HepG2 (cell line): ENCODE measurements around the gene DENND5A. TPM values are rescaled to one million over a fixed set of nuclear protein-coding genes. Genes with fewer than 3 reads are reported as not detected.

Source experiments
- ATAC-seq: fragments of 200-7000 bp; cut with Tn5 transposase; 3 replicates; pipeline ENCODE4 v1.9.1; 2020; ENCODE audit warnings: mild to moderate bottlenecking, moderate library complexity
- BruUV-seq: library from RNA; stranded (reverse); fragments of 400-500 nt; replicated peaks from 2 replicates; lab custom pipeline; 2021; lab: Mats Ljungman, UMichigan
- CTCF ChIA-PET: fragments of 300-600 bp; formaldehyde crosslinking; extraction: SDS; loops from one replicate; lab custom pipeline; 2021; ENCODE audit warnings: low total read pairs, inconsistent platforms, low intra/inter-chr PET ratio; lab: Yijun Ruan, JAX
- POLR2A ChIA-PET: fragments of 350-600 bp; sonication (Branson Sonifier 250); formaldehyde crosslinking; loops from one replicate; lab custom pipeline; 2020; ENCODE audit warnings: antibody characterized with exemption, inconsistent platforms; lab: Yijun Ruan, JAX
- DNase-seq: peaks from one replicate; pipeline ENCODE4 v3.0.0-alpha.2; 2015; ENCODE audit warnings: low spot score
- FAIRE-seq: peaks from 3 replicates; lab custom pipeline; 2011; peaks lifted over from hg19 to GRCh38; lab: Jason Lieb, UNC
- H2AFZ ChIP-seq: one replicate; pipeline ENCODE4 v1.6.1; 2011; ENCODE audit warnings: low read length, inconsistent platforms
- H3K27ac ChIP-seq: fragments of 300-600 bp; 3 replicates; pipeline ENCODE4 v1.8.0; 2011; ENCODE audit warnings: mixed run types, mild to moderate bottlenecking, mixed read lengths, low read length, inconsistent platforms; ENCODE audit not compliant: insufficient read depth; ENCODE audit errors: extremely low read length
- H3K27me3 ChIP-seq, 2 experiments: fragments of 200-600 bp in 1 of 2; 2 replicates in 1 of 2; 3 replicates in 1 of 2; pipeline versions ENCODE4 v1.6.0 to v1.8.0; 2011; ENCODE audit warnings: low read length in 2 of 2, mild to moderate bottlenecking in 2 of 2, moderate library complexity in 2 of 2, inconsistent platforms in 1 of 2; ENCODE audit not compliant: insufficient read depth in 2 of 2, control insufficient read depth in 1 of 2
- H3K36me3 ChIP-seq, 2 experiments: fragments of 200-600 bp in 1 of 2; replicated peaks in 1 of 2; 2 replicates in 1 of 2; 3 replicates in 1 of 2; pipeline versions ENCODE4 v1.5.1 to v1.8.0; 2011; ENCODE audit warnings: low read length in 2 of 2, inconsistent platforms in 1 of 2; ENCODE audit not compliant: insufficient read depth in 2 of 2, control insufficient read depth in 1 of 2
- H3K4me1 ChIP-seq: 2 replicates; pipeline ENCODE4 v1.5.1; 2012; ENCODE audit warnings: low read length, inconsistent platforms; ENCODE audit not compliant: insufficient read depth
- H3K4me2 ChIP-seq: 2 replicates; pipeline ENCODE4 v1.6.0; 2011; ENCODE audit warnings: low read depth, low read length, inconsistent platforms
- H3K4me3 ChIP-seq, 3 experiments: fragments of 200-600 bp in 1 of 3; sonication (generic), shearing (Covaris generic) in 1 of 3; replicated peaks in 1 of 3; 2 replicates each; pipeline ENCODE4 v1.5.1; 2011 to 2016; ENCODE audit warnings: low read length in 3 of 3, inconsistent platforms in 2 of 3, low read depth in 2 of 3, mild to moderate bottlenecking in 2 of 3, control low read depth in 1 of 3, mixed read lengths in 1 of 3; ENCODE audit not compliant: insufficient read depth in 1 of 3
- H3K79me2 ChIP-seq: one replicate; pipeline ENCODE4 v1.6.1; 2011; ENCODE audit warnings: low read length, inconsistent platforms; ENCODE audit not compliant: insufficient read depth
- H3K9ac ChIP-seq: 2 replicates; pipeline ENCODE4 v1.6.0; 2011; ENCODE audit warnings: mild to moderate bottlenecking, low read depth, low read length, inconsistent platforms; ENCODE audit not compliant: insufficient read depth
- H3K9me3 ChIP-seq: 2 replicates; pipeline ENCODE4 v1.5.1; 2012; ENCODE audit warnings: mild to moderate bottlenecking, low read length
- H4K20me1 ChIP-seq: 2 replicates; pipeline ENCODE4 v1.6.0; 2011; ENCODE audit warnings: inconsistent platforms, mild to moderate bottlenecking, low read length, moderate library complexity; ENCODE audit not compliant: insufficient read depth
- BRD4 ChIP-seq: sonication (generic); formaldehyde crosslinking; IDR thresholded peaks from 2 replicates; pipeline ENCODE4 v1.4.0; 2020; ENCODE audit warnings: missing genetic modification reagents
- FOXC1 ChIP-seq: sonication (generic); formaldehyde crosslinking; IDR thresholded peaks from 2 replicates; pipeline ENCODE4 v1.8.0; 2022; ENCODE audit warnings: mild to moderate bottlenecking, missing genetic modification reagents, borderline replicate concordance
- HNRNPLL ChIP-seq: fragments of 200-400 bp; formaldehyde crosslinking; IDR thresholded peaks from 2 replicates; pipeline ENCODE4 v1.6.1; 2017; ENCODE audit warnings: mild to moderate bottlenecking, low read depth, low read length; ENCODE audit not compliant: poor library complexity, severe bottlenecking
- HOXA5 ChIP-seq: sonication (generic); formaldehyde crosslinking; IDR thresholded peaks from 2 replicates; pipeline ENCODE4 v1.4.0; 2020; ENCODE audit warnings: missing genetic modification reagents
- ISL2 ChIP-seq: sonication (generic); formaldehyde crosslinking; IDR thresholded peaks from 2 replicates; pipeline ENCODE4 v1.5.0; 2020; ENCODE audit warnings: missing genetic modification reagents
- KLF11 ChIP-seq: IDR thresholded peaks from 2 replicates; pipeline ENCODE4 v1.6.1; 2016; ENCODE audit warnings: missing compliant biosample characterization
- MTF2 ChIP-seq: sonication (generic); formaldehyde crosslinking; IDR thresholded peaks from 2 replicates; pipeline ENCODE4 v1.5.0; 2020; ENCODE audit warnings: missing genetic modification reagents, borderline replicate concordance
- NR3C1 ChIP-seq: sonication (generic); formaldehyde crosslinking; IDR thresholded peaks from 2 replicates; pipeline ENCODE4 v1.4.0; 2020; ENCODE audit warnings: missing genetic modification reagents
- SAFB2 ChIP-seq: sonication (generic); formaldehyde crosslinking; IDR thresholded peaks from 2 replicates; pipeline ENCODE4 v1.5.1; 2020; ENCODE audit warnings: missing genetic modification reagents, low read depth, mild to moderate bottlenecking, borderline replicate concordance
- SOX6 ChIP-seq, 2 experiments: fragments of 450-650 bp in 1 of 2; sonication (generic) in 1 of 2; formaldehyde crosslinking in 1 of 2; IDR thresholded peaks; 2 replicates each; pipeline versions ENCODE4 v1.4.0 to v1.6.1; 2017 to 2020; ENCODE audit warnings: antibody characterized with exemption in 1 of 2, mild to moderate bottlenecking in 1 of 2, missing genetic modification reagents in 1 of 2
- TEAD2 ChIP-seq: sonication (generic); formaldehyde crosslinking; IDR thresholded peaks from 2 replicates; pipeline ENCODE4 v1.9.0; 2021; ENCODE audit warnings: missing genetic modification reagents
- ZNF331 ChIP-seq: sonication (generic); formaldehyde crosslinking; IDR thresholded peaks from 2 replicates; pipeline ENCODE4 v1.4.0; 2020; ENCODE audit warnings: missing genetic modification reagents
- ZNF781 ChIP-seq: sonication (generic); formaldehyde crosslinking; IDR thresholded peaks from 2 replicates; pipeline ENCODE4 v1.5.1; 2020; ENCODE audit warnings: borderline replicate concordance, mild to moderate bottlenecking, missing genetic modification reagents; ENCODE audit errors: not compliant biosample characterization
- whole genome bisulfite sequencing: methylation state at CpG from one replicate; pipeline ENCODE4 v1.1.6; 2017; ENCODE audit warnings: low lambda C conversion rate; 5-methylcytosine and 5-hydroxymethylcytosine counted together
- in situ Hi-C: cut with HindIII; loops from 2 replicates; pipeline ENCODE4 v1.10.0; 2017; ENCODE audit warnings: low pct_unique_long_range_greater_than_20kb; ENCODE audit not compliant: extremely low pct_ligation_motif_present
- intact Hi-C: fragments of 100-400 bp; cut with micrococcal nuclease; formaldehyde crosslinking; loops from one replicate; pipeline ENCODE4 v1.10.0; 2022; ENCODE audit not compliant: unreplicated experiment
- polyA plus RNA-seq, 8 experiments: library from polyadenylated mRNA; depleted of rRNA in 3 of 8; stranded (reverse) in 7 of 8; unstranded in 1 of 8; fragments of >200 nt; fragmentation: Illumina TruSeq in 4 of 8; extraction: Trizol in 4 of 8; gene quantifications; 2 replicates each; pipeline versions ENCODE4 v1.2.1 to v1.2.3, GENCODE V29; 2011 to 2016; ENCODE audit warnings: low read depth in 4 of 8, missing spikeins in 1 of 8, mixed read lengths in 1 of 8; ENCODE audit not compliant: insufficient read depth in 1 of 8
- total RNA-seq, 5 experiments: library from RNA; depleted of rRNA; stranded (reverse); fragments of >200 nt; fragmentation: Illumina TruSeq; extraction: Trizol; gene quantifications; 2 replicates each; pipeline ENCODE4 v1.2.3, GENCODE V29; 2016; ENCODE audit warnings: low read depth in 1 of 5
- TF ChIP-seq, protein P1 (sequence below): sonication (generic); formaldehyde crosslinking; IDR thresholded peaks from 2 replicates; pipeline ENCODE4 v1.5.0; 2020; ENCODE audit warnings: mild to moderate bottlenecking, missing genetic modification reagents, borderline replicate concordance
- TF ChIP-seq, protein P2 (sequence below): sonication (generic); formaldehyde crosslinking; IDR thresholded peaks from 2 replicates; pipeline ENCODE4 v1.5.0; 2020; ENCODE audit warnings: mild to moderate bottlenecking, missing genetic modification reagents

Gene DENND5A
- total and polyA plus RNA-seq, 2 of the 13 experiments (the other 11 are each of a cell fraction or from before 2014, with no cell fraction given) = 63.3 to 145 TPM

DNA sequence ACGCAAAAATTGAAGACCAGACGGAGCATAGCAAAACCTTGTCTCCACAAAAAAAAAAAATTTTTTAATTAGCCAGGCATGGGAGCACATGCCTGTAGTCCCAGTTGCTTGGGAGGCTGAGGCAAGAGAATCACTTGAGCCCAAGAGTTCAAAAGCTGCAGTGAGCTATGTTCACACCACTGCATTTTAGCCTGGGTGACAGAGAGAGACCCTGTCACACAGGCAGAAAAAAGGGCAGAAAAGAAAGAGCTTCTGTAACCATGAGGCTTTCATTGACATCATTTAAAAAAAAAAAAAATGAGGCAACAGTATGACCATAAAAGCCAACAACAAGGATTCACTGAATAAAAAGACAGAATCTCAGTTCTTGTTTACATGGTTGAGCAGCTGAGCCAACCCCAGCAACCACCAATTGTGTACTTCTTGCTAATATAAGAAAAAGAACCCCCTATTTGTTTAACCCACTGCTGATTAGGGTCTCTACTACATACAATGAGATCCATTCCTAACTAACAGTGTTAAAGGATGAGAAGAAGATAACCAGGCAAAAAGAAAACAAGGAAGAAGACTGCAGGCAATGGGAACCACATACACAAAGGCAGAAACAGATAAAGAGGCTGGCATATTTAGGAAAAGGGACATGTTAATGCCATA is 87.6 kb downstream of the DENND5A start:
- DNase-seq (no peak), ATAC-seq (no peak), FAIRE-seq (no peak)
- H3K9me3 ChIP-seq = no peaks in the 10 kb centered on the region
- H3K4me3 ChIP-seq = no peak overlapping the region
- H4K20me1 ChIP-seq = no peaks in the 10 kb centered on the region
- CTCF ChIA-PET = no interaction called here
- H3K4me1 ChIP-seq = no peaks in the 10 kb centered on the region
- peaks cover 17 to 49% of the 10 kb centered on the region in 2 experiments for H3K36me3 ChIP-seq
- 94% methylated on average over 2 of the region's 2 CpGs for whole genome bisulfite sequencing
- H3K4me2 ChIP-seq = no peak overlapping the region
- POLR2A ChIA-PET = no interaction called here
- no peaks in the 10 kb centered on the region for H3K79me2 ChIP-seq
- no peak overlapping the region for H2AFZ ChIP-seq
- intact Hi-C loops (loop anchor here (10.0 kb wide), 1 partner anchor 337 kb away; no protein-coding TSS in a partner anchor), in situ Hi-C loops (no loop called here)
- BruUV-seq = no TSS peak
- no peaks in the 10 kb centered on the region for H3K27me3 ChIP-seq
- no peak overlapping the region for H3K9ac ChIP-seq
- no peak overlapping the region for H3K27ac ChIP-seq
- TF ChIP-seq HNRNPLL (no peak), TEAD2 (CRISPR knock-in tag) (no peak), BRD4 (CRISPR knock-in tag) (no peak), SOX6 (IDR thresholded peaks at IDR 0.05) (no peak), SOX6 (CRISPR knock-in tag; IDR thresholded peaks at IDR 0.05) (no peak), HOXA5 (CRISPR knock-in tag) (no peak), SAFB2 (CRISPR knock-in tag) (no peak), ZNF781 (CRISPR knock-in tag) (no peak), NR3C1 (CRISPR knock-in tag) (no peak), FOXC1 (no peak), ISL2 (CRISPR knock-in tag) (no peak), KLF11 (CRISPR knock-in tag) (no peak), MTF2 (CRISPR knock-in tag) (no peak), ZNF331 (no peak)
- TF ChIP-seq, protein P1, sequence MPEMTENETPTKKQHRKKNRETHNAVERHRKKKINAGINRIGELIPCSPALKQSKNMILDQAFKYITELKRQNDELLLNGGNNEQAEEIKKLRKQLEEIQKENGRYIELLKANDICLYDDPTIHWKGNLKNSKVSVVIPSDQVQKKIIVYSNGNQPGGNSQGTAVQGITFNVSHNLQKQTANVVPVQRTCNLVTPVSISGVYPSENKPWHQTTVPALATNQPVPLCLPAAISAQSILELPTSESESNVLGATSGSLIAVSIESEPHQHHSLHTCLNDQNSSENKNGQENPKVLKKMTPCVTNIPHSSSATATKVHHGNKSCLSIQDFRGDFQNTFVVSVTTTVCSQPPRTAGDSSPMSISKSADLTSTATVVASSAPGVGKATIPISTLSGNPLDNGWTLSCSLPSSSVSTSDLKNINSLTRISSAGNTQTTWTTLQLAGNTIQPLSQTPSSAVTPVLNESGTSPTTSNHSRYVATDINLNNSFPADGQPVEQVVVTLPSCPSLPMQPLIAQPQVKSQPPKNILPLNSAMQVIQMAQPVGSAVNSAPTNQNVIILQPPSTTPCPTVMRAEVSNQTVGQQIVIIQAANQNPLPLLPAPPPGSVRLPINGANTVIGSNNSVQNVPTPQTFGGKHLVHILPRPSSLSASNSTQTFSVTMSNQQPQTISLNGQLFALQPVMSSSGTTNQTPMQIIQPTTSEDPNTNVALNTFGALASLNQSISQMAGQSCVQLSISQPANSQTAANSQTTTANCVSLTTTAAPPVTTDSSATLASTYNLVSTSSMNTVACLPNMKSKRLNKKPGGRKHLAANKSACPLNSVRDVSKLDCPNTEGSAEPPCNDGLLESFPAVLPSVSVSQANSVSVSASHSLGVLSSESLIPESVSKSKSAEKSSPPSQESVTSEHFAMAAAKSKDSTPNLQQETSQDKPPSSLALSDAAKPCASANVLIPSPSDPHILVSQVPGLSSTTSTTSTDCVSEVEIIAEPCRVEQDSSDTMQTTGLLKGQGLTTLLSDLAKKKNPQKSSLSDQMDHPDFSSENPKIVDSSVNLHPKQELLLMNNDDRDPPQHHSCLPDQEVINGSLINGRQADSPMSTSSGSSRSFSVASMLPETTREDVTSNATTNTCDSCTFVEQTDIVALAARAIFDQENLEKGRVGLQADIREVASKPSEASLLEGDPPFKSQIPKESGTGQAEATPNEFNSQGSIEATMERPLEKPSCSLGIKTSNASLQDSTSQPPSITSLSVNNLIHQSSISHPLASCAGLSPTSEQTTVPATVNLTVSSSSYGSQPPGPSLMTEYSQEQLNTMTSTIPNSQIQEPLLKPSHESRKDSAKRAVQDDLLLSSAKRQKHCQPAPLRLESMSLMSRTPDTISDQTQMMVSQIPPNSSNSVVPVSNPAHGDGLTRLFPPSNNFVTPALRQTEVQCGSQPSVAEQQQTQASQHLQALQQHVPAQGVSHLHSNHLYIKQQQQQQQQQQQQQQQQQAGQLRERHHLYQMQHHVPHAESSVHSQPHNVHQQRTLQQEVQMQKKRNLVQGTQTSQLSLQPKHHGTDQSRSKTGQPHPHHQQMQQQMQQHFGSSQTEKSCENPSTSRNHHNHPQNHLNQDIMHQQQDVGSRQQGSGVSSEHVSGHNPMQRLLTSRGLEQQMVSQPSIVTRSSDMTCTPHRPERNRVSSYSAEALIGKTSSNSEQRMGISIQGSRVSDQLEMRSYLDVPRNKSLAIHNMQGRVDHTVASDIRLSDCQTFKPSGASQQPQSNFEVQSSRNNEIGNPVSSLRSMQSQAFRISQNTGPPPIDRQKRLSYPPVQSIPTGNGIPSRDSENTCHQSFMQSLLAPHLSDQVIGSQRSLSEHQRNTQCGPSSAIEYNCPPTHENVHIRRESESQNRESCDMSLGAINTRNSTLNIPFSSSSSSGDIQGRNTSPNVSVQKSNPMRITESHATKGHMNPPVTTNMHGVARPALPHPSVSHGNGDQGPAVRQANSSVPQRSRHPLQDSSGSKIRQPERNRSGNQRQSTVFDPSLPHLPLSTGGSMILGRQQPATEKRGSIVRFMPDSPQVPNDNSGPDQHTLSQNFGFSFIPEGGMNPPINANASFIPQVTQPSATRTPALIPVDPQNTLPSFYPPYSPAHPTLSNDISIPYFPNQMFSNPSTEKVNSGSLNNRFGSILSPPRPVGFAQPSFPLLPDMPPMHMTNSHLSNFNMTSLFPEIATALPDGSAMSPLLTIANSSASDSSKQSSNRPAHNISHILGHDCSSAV (CRISPR knock-in tag) = no peak
- TF ChIP-seq, protein P2, sequence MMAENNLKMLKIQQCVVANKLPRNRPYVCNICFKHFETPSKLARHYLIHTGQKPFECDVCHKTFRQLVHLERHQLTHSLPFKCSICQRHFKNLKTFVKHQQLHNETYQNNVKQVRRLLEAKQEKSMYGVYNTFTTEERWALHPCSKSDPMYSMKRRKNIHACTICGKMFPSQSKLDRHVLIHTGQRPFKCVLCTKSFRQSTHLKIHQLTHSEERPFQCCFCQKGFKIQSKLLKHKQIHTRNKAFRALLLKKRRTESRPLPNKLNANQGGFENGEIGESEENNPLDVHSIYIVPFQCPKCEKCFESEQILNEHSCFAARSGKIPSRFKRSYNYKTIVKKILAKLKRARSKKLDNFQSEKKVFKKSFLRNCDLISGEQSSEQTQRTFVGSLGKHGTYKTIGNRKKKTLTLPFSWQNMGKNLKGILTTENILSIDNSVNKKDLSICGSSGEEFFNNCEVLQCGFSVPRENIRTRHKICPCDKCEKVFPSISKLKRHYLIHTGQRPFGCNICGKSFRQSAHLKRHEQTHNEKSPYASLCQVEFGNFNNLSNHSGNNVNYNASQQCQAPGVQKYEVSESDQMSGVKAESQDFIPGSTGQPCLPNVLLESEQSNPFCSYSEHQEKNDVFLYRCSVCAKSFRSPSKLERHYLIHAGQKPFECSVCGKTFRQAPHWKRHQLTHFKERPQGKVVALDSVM (CRISPR knock-in tag) = no peak
